ENCODE results near the gene PLSCR1.

GRCh38 chr3:146468671-146469149 lies 75.7 kb downstream of the PLSCR1 start:
- TF ChIP-seq, protein P1, sequence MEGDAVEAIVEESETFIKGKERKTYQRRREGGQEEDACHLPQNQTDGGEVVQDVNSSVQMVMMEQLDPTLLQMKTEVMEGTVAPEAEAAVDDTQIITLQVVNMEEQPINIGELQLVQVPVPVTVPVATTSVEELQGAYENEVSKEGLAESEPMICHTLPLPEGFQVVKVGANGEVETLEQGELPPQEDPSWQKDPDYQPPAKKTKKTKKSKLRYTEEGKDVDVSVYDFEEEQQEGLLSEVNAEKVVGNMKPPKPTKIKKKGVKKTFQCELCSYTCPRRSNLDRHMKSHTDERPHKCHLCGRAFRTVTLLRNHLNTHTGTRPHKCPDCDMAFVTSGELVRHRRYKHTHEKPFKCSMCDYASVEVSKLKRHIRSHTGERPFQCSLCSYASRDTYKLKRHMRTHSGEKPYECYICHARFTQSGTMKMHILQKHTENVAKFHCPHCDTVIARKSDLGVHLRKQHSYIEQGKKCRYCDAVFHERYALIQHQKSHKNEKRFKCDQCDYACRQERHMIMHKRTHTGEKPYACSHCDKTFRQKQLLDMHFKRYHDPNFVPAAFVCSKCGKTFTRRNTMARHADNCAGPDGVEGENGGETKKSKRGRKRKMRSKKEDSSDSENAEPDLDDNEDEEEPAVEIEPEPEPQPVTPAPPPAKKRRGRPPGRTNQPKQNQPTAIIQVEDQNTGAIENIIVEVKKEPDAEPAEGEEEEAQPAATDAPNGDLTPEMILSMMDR (IDR thresholded peaks at IDR 0.05): no peak
- no peak for TF ChIP-seq POLR2A (IDR thresholded peaks at IDR 0.05)
